GM06990 (cell line): ENCODE measurements around the gene NUDT16L1.

ENCODE experiments used
- DNase-seq: peaks from one replicate; pipeline ENCODE4 v3.0.0-alpha.2; 2011; ENCODE audit not compliant: insufficient read length; ENCODE audit errors: extremely low read depth
- H3K27me3 ChIP-seq: replicated peaks from 2 replicates; pipeline ENCODE4 v1.6.0; 2011; ENCODE audit warnings: low read length; ENCODE audit not compliant: control insufficient read depth, insufficient read depth
- H3K36me3 ChIP-seq: 2 replicates; pipeline ENCODE4 v1.5.1; 2011; ENCODE audit warnings: low read length; ENCODE audit not compliant: control insufficient read depth, insufficient read depth
- H3K4me3 ChIP-seq: replicated peaks from 2 replicates; pipeline ENCODE4 v1.5.1; 2011; ENCODE audit warnings: low read depth, mild to moderate bottlenecking, control low read depth, low read length
- TF ChIP-seq, protein P1 (sequence below): IDR thresholded peaks from 2 replicates; pipeline ENCODE4 v1.5.1; 2011; ENCODE audit warnings: low read length, control low read depth, mild to moderate bottlenecking, inconsistent platforms; ENCODE audit not compliant: insufficient read depth, poor library complexity, severe bottlenecking

NUDT16L1 gene

DNA sequence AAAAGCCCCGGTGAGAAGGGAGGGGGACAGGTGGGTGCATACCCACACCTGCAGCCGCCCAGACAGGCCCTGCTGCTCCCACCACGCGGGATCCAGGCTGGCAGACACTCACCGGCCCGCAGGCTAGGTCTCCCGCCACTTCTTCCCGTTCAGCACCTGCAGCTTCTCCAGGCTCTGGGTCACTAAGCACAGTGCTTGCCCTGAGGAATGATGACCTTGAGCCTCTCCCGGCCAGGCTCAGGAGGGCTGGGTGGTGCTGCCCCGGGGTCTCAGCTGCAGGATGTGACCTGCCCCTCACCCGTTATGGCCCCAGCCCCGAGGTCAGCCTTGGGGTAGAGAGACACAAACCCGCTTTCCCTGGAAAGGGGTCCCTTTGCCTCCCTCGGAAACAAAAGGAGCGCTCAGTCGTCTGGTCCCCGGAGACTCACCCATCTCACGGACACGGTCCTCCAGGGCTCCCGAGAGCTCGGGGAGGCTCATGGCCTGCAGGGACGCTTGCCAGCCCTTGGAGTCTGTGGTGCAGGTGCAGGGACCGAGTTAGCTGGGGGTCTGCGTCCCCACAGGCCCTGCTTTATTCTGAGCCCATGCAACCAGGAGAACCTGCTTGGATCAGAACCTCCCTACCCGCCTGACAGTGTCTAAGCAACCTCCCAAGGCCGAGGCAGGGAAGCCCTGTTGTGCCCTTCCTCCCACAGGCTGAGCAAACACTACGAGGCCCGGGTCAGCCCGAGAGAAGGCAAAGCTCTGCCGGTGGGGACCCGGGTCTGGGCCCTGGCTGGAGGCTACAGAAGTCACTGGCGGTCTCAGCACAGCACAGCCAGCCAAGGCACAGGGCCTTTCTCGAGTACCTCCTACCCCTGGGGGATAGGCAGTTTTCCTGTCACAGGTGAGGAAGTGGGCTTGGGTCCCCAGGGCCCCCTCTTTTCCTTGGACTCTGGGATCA lies 3.8 kb downstream of the NUDT16L1 start:
- H3K27me3 ChIP-seq: no peaks in the 10 kb centered on the region

DNA sequence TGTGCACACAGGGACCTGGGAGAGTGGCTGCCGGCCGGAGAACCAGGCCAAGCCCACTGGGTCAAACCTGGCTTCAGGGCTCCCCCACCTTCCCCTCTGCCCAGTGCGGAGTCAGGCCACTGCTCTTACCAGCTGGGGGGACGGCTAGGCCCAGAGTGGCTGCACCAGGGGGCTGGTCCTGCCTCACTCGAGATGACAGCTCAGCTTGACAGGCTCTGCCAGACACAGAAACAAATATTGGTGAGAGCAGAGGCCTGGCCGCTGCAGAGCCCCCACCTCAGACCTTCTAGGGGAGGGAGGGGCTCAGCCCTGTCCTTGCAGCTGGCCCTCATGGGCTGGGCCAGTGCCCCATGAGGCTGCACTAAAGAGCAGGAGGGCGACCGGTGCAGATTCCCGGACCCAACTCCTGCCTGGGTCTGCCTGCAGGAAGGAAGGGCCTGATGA lies 4.5 kb downstream of the NUDT16L1 start:
- Histone ChIP-seq H3K4me3 (no peak overlapping the region), H3K27me3 (no peaks in the 10 kb centered on the region), H3K36me3 (peaks cover 40% of the 10 kb centered on the region)
- DNase-seq: no peak
- TF ChIP-seq, protein P1, sequence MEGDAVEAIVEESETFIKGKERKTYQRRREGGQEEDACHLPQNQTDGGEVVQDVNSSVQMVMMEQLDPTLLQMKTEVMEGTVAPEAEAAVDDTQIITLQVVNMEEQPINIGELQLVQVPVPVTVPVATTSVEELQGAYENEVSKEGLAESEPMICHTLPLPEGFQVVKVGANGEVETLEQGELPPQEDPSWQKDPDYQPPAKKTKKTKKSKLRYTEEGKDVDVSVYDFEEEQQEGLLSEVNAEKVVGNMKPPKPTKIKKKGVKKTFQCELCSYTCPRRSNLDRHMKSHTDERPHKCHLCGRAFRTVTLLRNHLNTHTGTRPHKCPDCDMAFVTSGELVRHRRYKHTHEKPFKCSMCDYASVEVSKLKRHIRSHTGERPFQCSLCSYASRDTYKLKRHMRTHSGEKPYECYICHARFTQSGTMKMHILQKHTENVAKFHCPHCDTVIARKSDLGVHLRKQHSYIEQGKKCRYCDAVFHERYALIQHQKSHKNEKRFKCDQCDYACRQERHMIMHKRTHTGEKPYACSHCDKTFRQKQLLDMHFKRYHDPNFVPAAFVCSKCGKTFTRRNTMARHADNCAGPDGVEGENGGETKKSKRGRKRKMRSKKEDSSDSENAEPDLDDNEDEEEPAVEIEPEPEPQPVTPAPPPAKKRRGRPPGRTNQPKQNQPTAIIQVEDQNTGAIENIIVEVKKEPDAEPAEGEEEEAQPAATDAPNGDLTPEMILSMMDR: no peak

More for the DNA sequence above, 3.8 kb downstream of the NUDT16L1 start:
- Histone ChIP-seq H3K4me3 (no peak overlapping the region), H3K36me3 (peaks cover 40% of the 10 kb centered on the region)
- no peak for DNase-seq
- TF ChIP-seq, protein P1: no peak

DNA sequence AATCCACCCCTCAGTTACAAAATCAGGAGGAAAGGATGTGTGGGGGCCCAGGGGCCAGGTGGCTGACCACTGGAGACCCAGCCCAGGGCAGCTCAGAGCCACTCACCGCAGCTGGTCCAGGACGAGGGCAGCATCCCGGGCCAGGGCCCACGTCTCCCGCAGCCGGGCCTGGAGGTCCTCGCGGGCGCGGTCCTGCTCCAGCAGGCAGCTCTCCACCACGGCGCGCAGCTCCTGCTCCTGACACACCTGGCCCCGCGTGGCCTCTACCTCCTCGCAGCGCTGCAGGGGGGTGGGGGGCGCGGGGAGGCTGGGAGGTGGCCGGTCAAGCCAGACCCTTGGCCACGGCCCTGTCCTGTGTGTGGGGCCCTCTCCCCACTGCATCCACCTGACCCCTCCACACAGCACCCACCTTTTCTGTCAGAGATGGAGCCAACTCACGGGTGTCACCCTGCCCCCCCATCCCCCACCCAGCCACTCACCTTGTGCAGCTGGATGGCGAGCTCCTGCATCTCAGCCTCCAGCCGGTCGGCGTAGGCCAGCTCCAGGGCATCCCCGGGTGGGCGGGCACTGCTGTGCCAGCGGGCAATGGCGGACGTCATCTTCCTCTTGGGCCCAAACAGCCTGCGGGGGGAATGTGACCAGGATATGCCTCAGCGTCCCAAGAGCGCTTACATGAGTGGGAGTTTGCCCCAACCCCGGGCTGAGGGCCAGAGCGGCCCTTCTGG lies 5.1 kb downstream of the NUDT16L1 start:
- TF ChIP-seq, protein P1: no peak
- Histone ChIP-seq H3K36me3 (peaks cover 40% of the 10 kb centered on the region), H3K27me3 (no peaks in the 10 kb centered on the region), H3K4me3 (no peak overlapping the region)
- DNase-seq: no peak

DNA sequence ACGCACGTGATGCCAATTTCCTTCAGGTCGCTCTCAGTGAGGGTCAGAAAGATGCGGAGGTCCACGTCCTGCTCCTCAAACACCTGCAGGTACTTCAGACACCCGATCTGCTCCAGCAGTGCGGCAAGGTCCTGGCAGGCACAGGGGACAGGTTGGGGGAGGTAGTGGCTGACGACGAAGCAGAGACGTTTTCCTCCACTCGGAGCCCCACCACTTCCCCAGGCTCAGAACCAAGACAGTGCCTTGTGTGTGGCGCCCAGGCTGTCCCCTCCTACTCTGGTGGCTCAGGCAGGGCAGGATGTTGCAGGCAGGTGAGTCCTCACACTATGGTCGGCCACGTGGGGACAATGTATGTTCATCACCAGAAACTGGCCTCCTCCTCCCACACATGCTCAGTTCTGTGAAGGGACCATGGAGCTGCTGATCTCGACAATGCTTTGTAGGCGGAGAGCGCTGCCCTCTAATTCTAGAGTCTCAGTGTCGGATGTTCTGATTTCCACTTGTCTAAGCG lies 5.7 kb downstream of the NUDT16L1 start:
- no peaks in the 10 kb centered on the region for H3K27me3 ChIP-seq
- no peak for DNase-seq
- peaks cover 42% of the 10 kb centered on the region for H3K36me3 ChIP-seq

DNA sequence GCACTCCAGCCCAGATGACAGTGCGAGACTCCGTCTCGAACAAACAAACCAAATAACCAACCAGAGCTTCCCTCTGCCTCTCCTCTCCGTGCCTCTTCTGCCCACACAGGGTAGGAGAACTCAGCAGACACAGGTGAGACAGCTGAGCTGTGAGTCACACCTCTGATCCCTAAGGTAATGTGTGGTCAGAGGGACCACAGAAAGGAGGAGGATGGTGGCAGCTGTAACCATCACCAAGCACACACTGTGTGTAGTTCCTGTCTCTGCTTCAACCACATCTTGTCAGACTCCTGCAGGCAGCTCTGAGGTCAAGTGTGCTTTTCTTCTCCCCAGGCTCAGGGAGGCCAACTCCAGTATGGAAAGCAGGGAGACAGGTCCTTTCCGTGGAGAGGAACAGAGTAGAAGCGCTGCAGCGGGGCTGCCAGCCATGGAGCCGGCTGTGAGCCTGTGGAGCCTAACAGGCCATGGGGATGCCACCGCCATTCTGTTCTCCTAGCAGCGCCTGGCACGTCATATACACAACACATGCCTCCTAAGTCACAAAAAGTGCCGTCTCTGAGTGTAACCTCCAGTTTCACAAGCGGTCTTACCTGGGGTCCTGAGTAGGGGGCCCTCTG lies 7.1 kb downstream of the NUDT16L1 start:
- no peak for DNase-seq
- no peaks in the 10 kb centered on the region for H3K27me3 ChIP-seq
- peaks cover 41% of the 10 kb centered on the region for H3K36me3 ChIP-seq
- TF ChIP-seq, protein P1: no peak
- no peak overlapping the region for H3K4me3 ChIP-seq

More for the DNA sequence above, 5.7 kb downstream of the NUDT16L1 start:
- H3K4me3 ChIP-seq: no peak overlapping the region
- TF ChIP-seq, protein P1: no peak
